Measurements from ENCODE around the gene HSPB9. TPM values are rescaled to one million over a fixed set of nuclear protein-coding genes. Genes with fewer than 3 reads are reported as not detected.
"Not testable (repeated sequence)": the region's sequence is repeated elsewhere in the genome, so short reads cannot be mapped to it uniquely, and the experiment has no call there.

HSPB9 gene
- total RNA-seq, 4 donors from 2014 or later: not detected

GRCh38 chr17:42138749-42139492, 16.3 kb downstream of the HSPB9 start:
- no peak overlapping the region for H3K4me3 ChIP-seq
- TF ChIP-seq EP300 (IDR thresholded peaks at IDR 0.05) (no peak), POLR2AphosphoS5 (IDR thresholded peaks at IDR 0.05) (no peak), POLR2A (IDR thresholded peaks at IDR 0.05) (no peak), CTCF (IDR thresholded peaks at IDR 0.05) (no peak)
- ATAC-seq: no peak
- H3K27me3 ChIP-seq: no peaks in the 10 kb centered on the region
- H3K9me3 ChIP-seq: no peaks in the 10 kb centered on the region
- H3K27ac ChIP-seq: peak overlapping the region in 2 of 4 donors; percentile 19 to 30
- peaks cover 0 to 38% of the 10 kb centered on the region in 2 donors for H3K36me3 ChIP-seq
- 50 to 100% methylated on average over 1 to 4 of the region's 7 CpGs for WGBS, 2 donors (ENCODE audit: low coverage in 1 of 2)
- H3K4me1 ChIP-seq: peaks cover 0 to 91% (median 30%) of the 10 kb centered on the region in 3 donors

GRCh38 chr17:42140690-42141089, 18.1 kb downstream of the HSPB9 start:
- Histone ChIP-seq H3K36me3 (peaks cover 0 to 43% of the 10 kb centered on the region in 2 donors), H3K4me1 (peaks cover 0 to 75% (median 27%) of the 10 kb centered on the region in 3 donors)
- H3K4me3 ChIP-seq, H3K9me3 ChIP-seq, H3K27ac ChIP-seq, ATAC-seq, H3K27me3 ChIP-seq: not testable (repeated sequence)
- 97 to 100% methylated on average over 3 to 7 of the region's 7 CpGs for WGBS, 2 donors (ENCODE audit: low coverage in 1 of 2)

- H3K36me3 ChIP-seq: peaks cover 0 to 41% of the 10 kb centered on the region in 2 donors
- H3K4me1 ChIP-seq: peaks cover 0 to 68% (median 27%) of the 10 kb centered on the region in 3 donors
- WGBS, 2 donors (ENCODE audit: low coverage in 1 of 2): 70 to 82% methylated on average over 2 to 8 of the region's 8 CpGs
- no peak for TF ChIP-seq EP300 (IDR thresholded peaks at IDR 0.05)
- no peak for TF ChIP-seq POLR2A (IDR thresholded peaks at IDR 0.05)
- TF ChIP-seq POLR2AphosphoS5 (IDR thresholded peaks at IDR 0.05): no peak
- TF ChIP-seq CTCF (IDR thresholded peaks at IDR 0.05): no peak
- H3K27ac ChIP-seq: no peak overlapping the region
- ATAC-seq: peak; percentile 36
- H3K27me3 ChIP-seq: no peaks in the 10 kb centered on the region
- H3K9me3 ChIP-seq: no peaks in the 10 kb centered on the region
- no peak overlapping the region for H3K4me3 ChIP-seq
Observed at GRCh38 chr17:42141382-42141781, 18.8 kb downstream of the HSPB9 start.

GRCh38 chr17:42142371-42142896, 19.8 kb downstream of the HSPB9 start:
- Histone ChIP-seq H3K4me3 (no peak overlapping the region), H3K4me1 (peaks cover 0 to 60% (median 27%) of the 10 kb centered on the region in 3 donors), H3K27ac (no peak overlapping the region), H3K9me3 (no peaks in the 10 kb centered on the region), H3K27me3 (no peaks in the 10 kb centered on the region), H3K36me3 (peaks cover 0 to 45% of the 10 kb centered on the region in 2 donors)
- WGBS, 2 donors (ENCODE audit: low coverage in 1 of 2): 53 to 55% methylated on average over 6 to 7 of the region's 7 CpGs
- ATAC-seq: no peak
- TF ChIP-seq CTCF (IDR thresholded peaks at IDR 0.05) (no peak), POLR2A (IDR thresholded peaks at IDR 0.05) (no peak), POLR2AphosphoS5 (IDR thresholded peaks at IDR 0.05) (no peak), EP300 (IDR thresholded peaks at IDR 0.05) (no peak)

GRCh38 chr17:42143138-42143537, 20.5 kb downstream of the HSPB9 start:
- WGBS, 2 donors (ENCODE audit: low coverage in 1 of 2): 58 to 80% methylated on average over 2 of the region's 4 CpGs
- not testable (repeated sequence) for ATAC-seq, H3K4me3 ChIP-seq, H3K9me3 ChIP-seq, H3K27me3 ChIP-seq, H3K27ac ChIP-seq
- peaks cover 0 to 52% of the 10 kb centered on the region in 2 donors for H3K36me3 ChIP-seq
- H3K4me1 ChIP-seq: peaks cover 0 to 52% (median 25%) of the 10 kb centered on the region in 3 donors
